Neuronal stem cell (in vitro differentiated cells): ENCODE data around the gene DZIP3.

Experiments used
- DNase-seq: peaks from one replicate; pipeline ENCODE4 v3.0.0-alpha.2; 2013; ENCODE audit warnings: low spot score
- H2AFZ ChIP-seq: one replicate; pipeline ENCODE4 v1.6.1; 2013; ENCODE audit warnings: mild to moderate bottlenecking, low read length, inconsistent platforms
- H2AK5ac ChIP-seq: 2 replicates; pipeline ENCODE4 v1.6.1; 2013; ENCODE audit warnings: low read depth, mild to moderate bottlenecking, inconsistent platforms, low read length, moderate library complexity, mixed read lengths
- H2BK120ac ChIP-seq: 2 replicates; pipeline ENCODE4 v1.6.1; 2013; ENCODE audit warnings: low read depth, mild to moderate bottlenecking, inconsistent platforms, low read length, moderate library complexity, mixed read lengths
- H2BK12ac ChIP-seq: one replicate; pipeline ENCODE4 v1.6.1; 2013; ENCODE audit warnings: low read length, inconsistent platforms
- H2BK15ac ChIP-seq: 2 replicates; pipeline ENCODE4 v1.6.1; 2013; ENCODE audit warnings: mild to moderate bottlenecking, low read length, inconsistent platforms, mixed read lengths
- H2BK5ac ChIP-seq: one replicate; pipeline ENCODE4 v1.6.1; 2013; ENCODE audit warnings: inconsistent platforms, mild to moderate bottlenecking, low read length, moderate library complexity
- H3K14ac ChIP-seq: one replicate; pipeline ENCODE4 v1.6.1; 2013; ENCODE audit warnings: low read length, inconsistent platforms
- H3K18ac ChIP-seq: 2 replicates; pipeline ENCODE4 v1.6.1; 2013; ENCODE audit warnings: low read length, inconsistent platforms
- H3K23ac ChIP-seq: 2 replicates; pipeline ENCODE4 v1.6.1; 2013; ENCODE audit warnings: low read depth, mild to moderate bottlenecking, mixed read lengths, low read length, inconsistent platforms; ENCODE audit not compliant: poor library complexity
- H3K27ac ChIP-seq: replicated peaks from 3 replicates; pipeline ENCODE4 v1.5.1; 2013; ENCODE audit warnings: low read length, inconsistent platforms
- H3K27me3 ChIP-seq, 3 experiments: 2 replicates each; pipeline ENCODE4 v1.6.1; 2013; ENCODE audit warnings: low read length in 3 of 3, mild to moderate bottlenecking in 2 of 3, inconsistent platforms in 1 of 3, low read depth in 1 of 3, mixed read lengths in 1 of 3, moderate library complexity in 1 of 3; ENCODE audit not compliant: control insufficient read depth in 3 of 3, insufficient read depth in 3 of 3
- H3K36me3 ChIP-seq, 2 donors: replicated peaks in 1 of 2; 2 replicates each; pipeline ENCODE4 v1.6.1; 2013; ENCODE audit warnings: low read length in 2 of 2; ENCODE audit not compliant: control insufficient read depth in 2 of 2, insufficient read depth in 2 of 2
- H3K4ac ChIP-seq: 2 replicates; pipeline ENCODE4 v1.6.1; 2013; ENCODE audit warnings: inconsistent platforms, mild to moderate bottlenecking, low read length, moderate library complexity
- H3K4me1 ChIP-seq, 2 donors: 1 replicate in 1 of 2; 2 replicates in 1 of 2; pipeline ENCODE4 v1.6.1; 2013; ENCODE audit warnings: low read length in 2 of 2, low read depth in 1 of 2; ENCODE audit not compliant: control insufficient read depth in 2 of 2, insufficient read depth in 1 of 2
- H3K4me2 ChIP-seq: one replicate; pipeline ENCODE4 v1.6.1; 2013; ENCODE audit warnings: mild to moderate bottlenecking, low read length, inconsistent platforms; ENCODE audit not compliant: insufficient read depth, poor library complexity, severe bottlenecking
- H3K4me3 ChIP-seq, 2 donors: 2 replicates each; pipeline ENCODE4 v1.5.1; 2013; ENCODE audit warnings: low read length in 2 of 2, mild to moderate bottlenecking in 2 of 2, inconsistent platforms in 1 of 2, moderate library complexity in 1 of 2
- H3K79me1 ChIP-seq: one replicate; pipeline ENCODE4 v1.6.1; 2013; ENCODE audit warnings: low read depth, mild to moderate bottlenecking, inconsistent platforms, low read length, moderate library complexity
- H3K9ac ChIP-seq: one replicate; pipeline ENCODE4 v1.6.1; 2013; ENCODE audit warnings: mild to moderate bottlenecking, low read depth, low read length, inconsistent platforms; ENCODE audit not compliant: poor library complexity
- H3K9me3 ChIP-seq, 2 donors: replicated peaks in 1 of 2; 2 replicates each; pipeline versions ENCODE3 to v1.6.1; 2013; ENCODE audit warnings: low read length in 2 of 2, mild to moderate bottlenecking in 2 of 2, inconsistent platforms in 1 of 2, low read depth in 1 of 2, mixed read lengths in 1 of 2, moderate library complexity in 1 of 2; ENCODE audit not compliant: control insufficient read depth in 2 of 2, insufficient read depth in 1 of 2
- H4K8ac ChIP-seq: one replicate; pipeline ENCODE4 v1.6.1; 2013; ENCODE audit warnings: low read depth, mild to moderate bottlenecking, inconsistent platforms, low read length, moderate library complexity
- H4K91ac ChIP-seq: one replicate; pipeline ENCODE4 v1.6.1; 2013; ENCODE audit warnings: low read length, low read depth, mild to moderate bottlenecking, inconsistent platforms; ENCODE audit not compliant: poor library complexity
- WGBS, 2 donors: extraction: QIAGEN DNeasy Blood & Tissue Kit; methylation state at CpG; one replicate each; pipeline ENCODE4 v1.1.7; 2013; ENCODE audit warnings: missing lambda C conversion rate in 2 of 2, mixed read lengths in 1 of 2; ENCODE audit not compliant: insufficient read length in 2 of 2, insufficient replicate concordance in 1 of 2; ENCODE audit errors: extremely low coverage in 2 of 2; 5-methylcytosine and 5-hydroxymethylcytosine counted together

The DZIP3 gene

GRCh38 chr3:108724101-108724500 lies 134.6 kb downstream of the DZIP3 start:
- Histone ChIP-seq H3K9me3 (no peaks in the 10 kb centered on the region), H2AK5ac (no peak overlapping the region), H3K4me3 (no peak overlapping the region), H3K79me1 (no peaks in the 10 kb centered on the region), H2AFZ (peak overlapping the region; percentile 74), H3K4ac (no peak overlapping the region), H3K4me2 (no peak overlapping the region), H4K8ac (no peak overlapping the region), H2BK5ac (no peak overlapping the region), H3K36me3 (no peaks in the 10 kb centered on the region), H3K9ac (no peak overlapping the region), H3K18ac (no peak overlapping the region), H3K27me3 (peaks cover 0 to 2% (median 0%) of the 10 kb centered on the region in 3 experiments), H3K23ac (no peak overlapping the region), H3K27ac (no peak overlapping the region), H4K91ac (no peak overlapping the region), H2BK120ac (no peak overlapping the region), H3K14ac (no peak overlapping the region), H2BK15ac (no peak overlapping the region), H2BK12ac (no peak overlapping the region), H3K4me1 (no peaks in the 10 kb centered on the region)
- no CpG with 5 or more reads among the region's 4 CpGs for WGBS, 2 donors
- DNase-seq, result no peak

GRCh38 chr3:108728105-108728504 lies 138.6 kb downstream of the DZIP3 start:
- Histone ChIP-seq H3K18ac (no peak overlapping the region), H2BK5ac (no peak overlapping the region), H3K4me2 (no peak overlapping the region), H3K4ac (no peak overlapping the region), H3K27ac (no peak overlapping the region), H2AFZ (no peak overlapping the region), H4K91ac (no peak overlapping the region), H4K8ac (no peak overlapping the region), H3K23ac (no peak overlapping the region), H3K27me3 (no peaks in the 10 kb centered on the region), H3K4me3 (no peak overlapping the region), H2BK120ac (no peak overlapping the region), H3K4me1 (no peaks in the 10 kb centered on the region), H3K9ac (no peak overlapping the region), H3K9me3 (no peaks in the 10 kb centered on the region), H3K79me1 (no peaks in the 10 kb centered on the region), H3K14ac (no peak overlapping the region), H3K36me3 (no peaks in the 10 kb centered on the region), H2BK15ac (no peak overlapping the region), H2AK5ac (no peak overlapping the region), H2BK12ac (no peak overlapping the region)
- DNase-seq, result no peak

- Histone ChIP-seq H3K4ac (no peak overlapping the region), H3K4me3 (no peak overlapping the region), H3K23ac (no peak overlapping the region), H3K27ac (no peak overlapping the region), H4K91ac (no peak overlapping the region), H2AFZ (no peak overlapping the region), H3K36me3 (no peaks in the 10 kb centered on the region), H2BK120ac (no peak overlapping the region), H3K18ac (no peak overlapping the region), H3K27me3 (no peaks in the 10 kb centered on the region), H3K79me1 (no peaks in the 10 kb centered on the region), H3K9me3 (no peaks in the 10 kb centered on the region), H2BK12ac (no peak overlapping the region), H4K8ac (no peak overlapping the region), H3K9ac (no peak overlapping the region), H2BK5ac (no peak overlapping the region), H3K4me2 (no peak overlapping the region), H2AK5ac (no peak overlapping the region), H2BK15ac (no peak overlapping the region), H3K4me1 (no peaks in the 10 kb centered on the region), H3K14ac (no peak overlapping the region)
- DNase-seq, result no peak
- WGBS, 2 donors, result no CpG with 5 or more reads among the region's 1 CpG
Observed at GRCh38 chr3:108728934-108729333, 139.4 kb downstream of the DZIP3 start.

DNA sequence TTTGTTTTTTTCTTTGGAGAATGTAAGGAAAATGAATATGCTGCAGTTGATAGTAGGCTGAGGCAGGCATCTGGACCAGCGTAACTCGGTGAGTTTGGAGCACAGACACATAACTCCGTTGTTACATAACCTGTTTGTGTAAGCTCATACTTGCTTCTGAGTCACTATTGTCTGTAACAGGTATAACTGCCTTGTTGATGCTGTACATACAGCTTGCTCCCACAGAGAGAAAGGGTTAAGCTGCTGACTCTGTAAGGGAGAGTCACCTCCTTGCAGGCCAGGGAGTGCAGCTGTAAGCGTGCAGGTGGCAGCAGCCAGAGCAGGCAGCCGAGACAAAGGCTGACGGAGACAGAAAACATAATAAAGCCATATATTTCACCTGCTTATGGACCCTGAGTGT lies 147.3 kb downstream of the DZIP3 start:
- H3K79me1 ChIP-seq, result no peaks in the 10 kb centered on the region
- H3K23ac ChIP-seq, result no peak overlapping the region
- no peaks in the 10 kb centered on the region for H3K27me3 ChIP-seq
- H2BK120ac ChIP-seq, result no peak overlapping the region
- no peak overlapping the region for H3K9ac ChIP-seq
- no peaks in the 10 kb centered on the region for H3K9me3 ChIP-seq
- no peak overlapping the region for H2AK5ac ChIP-seq
- WGBS, 2 donors, result no CpG with 5 or more reads among the region's 6 CpGs
- DNase-seq, result no peak
- no peak overlapping the region for H4K91ac ChIP-seq
- no peak overlapping the region for H3K4ac ChIP-seq
- H3K36me3 ChIP-seq, result no peaks in the 10 kb centered on the region
- no peak overlapping the region for H2BK15ac ChIP-seq
- peak overlapping the region in 1 of 2 donors; percentile 8 for H3K4me3 ChIP-seq
- no peak overlapping the region for H3K27ac ChIP-seq
- no peak overlapping the region for H3K4me2 ChIP-seq
- no peak overlapping the region for H2BK5ac ChIP-seq
- no peak overlapping the region for H2BK12ac ChIP-seq
- no peak overlapping the region for H4K8ac ChIP-seq
- no peak overlapping the region for H3K18ac ChIP-seq
- no peaks in the 10 kb centered on the region for H3K4me1 ChIP-seq
- H2AFZ ChIP-seq, result no peak overlapping the region
- no peak overlapping the region for H3K14ac ChIP-seq
